Measurements from ENCODE around the gene DEPDC7. TPM values are rescaled to one million over a fixed set of nuclear protein-coding genes. Genes with fewer than 3 reads are reported as not detected.

DEPDC7 gene
- total and polyA plus RNA-seq, 2 of the 4 experiments (the other 2 are of a cell fraction) = 7.4 to 9.7 TPM

DNA sequence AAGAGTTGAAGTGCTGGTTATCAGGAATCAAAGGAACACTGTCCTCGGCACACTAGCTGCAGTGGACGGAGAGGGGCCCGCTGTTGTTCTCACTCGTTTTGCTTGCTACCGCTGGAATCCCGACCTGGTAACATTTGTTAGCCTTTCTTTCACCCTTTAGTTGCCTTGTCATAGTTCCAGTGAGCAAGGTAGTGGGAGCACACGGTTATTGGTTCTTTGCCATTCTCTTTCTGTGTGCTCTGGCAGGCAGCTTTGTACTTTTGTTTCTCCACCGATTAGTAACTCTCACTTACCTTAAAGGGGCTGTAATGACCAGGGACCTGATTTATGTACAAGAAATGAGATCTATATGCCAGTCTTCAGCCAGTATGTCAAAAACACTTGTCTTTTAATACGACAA is 1.8 kb downstream of the DEPDC7 start:
- DNase-seq (no peak), ATAC-seq (ENCODE audit: low read depth) (no peak)
- intact Hi-C loops (cut with micrococcal nuclease) (loop anchor here (5.0 kb wide), 1 partner anchor 55 kb away; no protein-coding TSS in a partner anchor), dilution Hi-C loops (cut with HindIII; ENCODE audit: low sequenced_read_pairs, unreplicated experiment) (no loop called here), in situ Hi-C loops (cut with MboI; ENCODE audit: low sequenced_read_pairs) (no loop called here)
- no peak overlapping the region for H3K4me3 ChIP-seq (ENCODE audit: insufficient read depth, low read depth, low read length)
- no peaks in the 10 kb centered on the region for H4K20me1 ChIP-seq (ENCODE audit: insufficient read depth, low read length)
- no peak overlapping the region for H3K56ac ChIP-seq (ENCODE audit: extremely low read depth, insufficient read depth, low read length)
- no peak overlapping the region for H4K5ac ChIP-seq (ENCODE audit: low read depth, low read length)
- no peaks in the 10 kb centered on the region for H3K36me3 ChIP-seq (ENCODE audit: control insufficient read depth, insufficient read depth, low read length)
- H3K27ac ChIP-seq (ENCODE audit: insufficient read depth, low read length) = no peak overlapping the region
- H3K14ac ChIP-seq (replicated peaks; ENCODE audit: low read depth, low read length) = no peak overlapping the region
- no peaks in the 10 kb centered on the region for H3K27me3 ChIP-seq (ENCODE audit: control insufficient read depth, insufficient read depth, low read length)
- H4K8ac ChIP-seq (ENCODE audit: low read depth in 2 of 2, low read length in 2 of 2) = no peak overlapping the region
- H3K4me1 ChIP-seq (ENCODE audit: control insufficient read depth, insufficient read depth, low read length) = peaks cover 5% of the 10 kb centered on the region
- no peak overlapping the region for H2AFZ ChIP-seq (replicated peaks; ENCODE audit: low read length, poor library complexity)
- no TSS peak for BruUV-seq (replicated peaks)
- H3K9ac ChIP-seq (ENCODE audit: low read depth, low read length) = no peak overlapping the region
- H2BK20ac ChIP-seq (ENCODE audit: low read depth, low read length) = no peak overlapping the region
- H2AK5ac ChIP-seq (ENCODE audit: low read depth, low read length) = peak overlapping the region; percentile 43
- ChIA-PET CTCF (no interaction called here), POLR2A (ENCODE audit: unreplicated experiment) (no interaction called here)
- 0 out of 2 replicates have a peak, but pooled peaks cover 5% of the 10 kb centered on the region for H3K9me1 ChIP-seq (ENCODE audit: insufficient read depth, low read length)
- no peaks in the 10 kb centered on the region for H3K9me3 ChIP-seq (ENCODE audit: control insufficient read depth, insufficient read depth, low read length)
- TF ChIP-seq CHD1 (IDR thresholded peaks at IDR 0.05; ENCODE audit: low read depth, low read length) = no peak
- no peak for TF ChIP-seq SMC3 (IDR thresholded peaks at IDR 0.05; ENCODE audit: low read depth, low read length)
- no peak for TF ChIP-seq CTCF (conservative IDR thresholded peaks at IDR 0.05; ENCODE audit: low read depth, low read length)
- no peak for TF ChIP-seq MAZ (IDR thresholded peaks at IDR 0.05; ENCODE audit: borderline replicate concordance, low read depth, low read length)
- TF ChIP-seq FOS (IDR thresholded peaks at IDR 0.05; ENCODE audit: low read depth, low read length) = no peak
- no peak for TF ChIP-seq CEBPB (IDR thresholded peaks at IDR 0.05; ENCODE audit: low read depth, low read length)
- no peak for TF ChIP-seq RFX5 (IDR thresholded peaks at IDR 0.05; ENCODE audit: low read depth, low read length)
- TF ChIP-seq MXI1 (IDR thresholded peaks at IDR 0.05; ENCODE audit: borderline replicate concordance, low read depth, low read length) = no peak
- no peak for TF ChIP-seq MAFK (IDR thresholded peaks at IDR 0.05; ENCODE audit: low read depth, low read length)
- TF ChIP-seq POLR2A (IDR thresholded peaks at IDR 0.05; ENCODE audit: low read depth, low read length) = no peak
- TF ChIP-seq USF2 (IDR thresholded peaks at IDR 0.05; ENCODE audit: low read depth, low read length) = no peak
- TF ChIP-seq BHLHE40 (IDR thresholded peaks at IDR 0.05; ENCODE audit: low read depth, low read length) = no peak
- TF ChIP-seq RCOR1 (IDR thresholded peaks at IDR 0.05; ENCODE audit: insufficient replicate concordance, low read length) = no peak
- no peak for TF ChIP-seq NFE2L2 (IDR thresholded peaks at IDR 0.05; ENCODE audit: low read depth, low read length)
- TF ChIP-seq, protein P1, sequence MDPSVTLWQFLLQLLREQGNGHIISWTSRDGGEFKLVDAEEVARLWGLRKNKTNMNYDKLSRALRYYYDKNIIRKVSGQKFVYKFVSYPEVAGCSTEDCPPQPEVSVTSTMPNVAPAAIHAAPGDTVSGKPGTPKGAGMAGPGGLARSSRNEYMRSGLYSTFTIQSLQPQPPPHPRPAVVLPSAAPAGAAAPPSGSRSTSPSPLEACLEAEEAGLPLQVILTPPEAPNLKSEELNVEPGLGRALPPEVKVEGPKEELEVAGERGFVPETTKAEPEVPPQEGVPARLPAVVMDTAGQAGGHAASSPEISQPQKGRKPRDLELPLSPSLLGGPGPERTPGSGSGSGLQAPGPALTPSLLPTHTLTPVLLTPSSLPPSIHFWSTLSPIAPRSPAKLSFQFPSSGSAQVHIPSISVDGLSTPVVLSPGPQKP (IDR thresholded peaks at IDR 0.05; ENCODE audit: borderline replicate concordance, low read depth, low read length) = no peak
- no peak for TF ChIP-seq RAD21 (IDR thresholded peaks at IDR 0.05; ENCODE audit: low read length)
- H2AK9ac ChIP-seq (replicated peaks; ENCODE audit: low read depth, low read length, poor library complexity) = no peak overlapping the region
- 0 out of 2 replicates have a peak overlapping the region, but pooled peaks have one; percentile 4 for H3K4me2 ChIP-seq (ENCODE audit: low read depth, low read length)
- H2BK15ac ChIP-seq (ENCODE audit: low read depth, low read length) = no peak overlapping the region
- H2BK5ac ChIP-seq (ENCODE audit: low read depth, low read length, poor library complexity, severe bottlenecking) = no peak overlapping the region
- peaks cover 9 to 29% of the 10 kb centered on the region in 2 experiments; a peak in 3 of 4 replicates for H3K79me1 ChIP-seq (ENCODE audit: low read depth in 1 of 2, low read length in 2 of 2)
- no peak overlapping the region for H4K91ac ChIP-seq (ENCODE audit: insufficient read depth, low read depth, low read length)
- H2BK120ac ChIP-seq (ENCODE audit: low read depth, low read length) = no peak overlapping the region
- WGBS, 2 experiments (ENCODE audit: extremely low coverage in 2 of 2, insufficient read length in 1 of 2) = 73% methylated on average over 4 of the region's 9 CpGs; no CpG with 5 or more reads in 1 of the 2 experiments
- no peak overlapping the region; the same call in 1 of the 2 replicates for H3K4ac ChIP-seq (ENCODE audit: low read depth, low read length)
- H3K23ac ChIP-seq (ENCODE audit: low read depth, low read length) = peak overlapping the region; percentile 16; the same call in 1 of the 2 replicates
- no peak overlapping the region for H3K18ac ChIP-seq (ENCODE audit: low read depth, low read length)

Measured in IMR-90 (cell line).